HG03097 (cell line): ENCODE measurements around the gene NDUFV3.
A peak's percentile ranks its signal among the peaks of the same experiment; 100 is the strongest.
"Not testable (repeated sequence)": the region's sequence is repeated elsewhere in the genome, so short reads cannot be mapped to it uniquely, and the experiment has no call there.

Experiments
- ATAC-seq: cut with Tn5 transposase; IDR thresholded peaks from one replicate; pipeline ENCODE4 v1.9.1; 2021; ENCODE audit not compliant: unreplicated experiment, low FRiP score

The NDUFV3 gene

DNA sequence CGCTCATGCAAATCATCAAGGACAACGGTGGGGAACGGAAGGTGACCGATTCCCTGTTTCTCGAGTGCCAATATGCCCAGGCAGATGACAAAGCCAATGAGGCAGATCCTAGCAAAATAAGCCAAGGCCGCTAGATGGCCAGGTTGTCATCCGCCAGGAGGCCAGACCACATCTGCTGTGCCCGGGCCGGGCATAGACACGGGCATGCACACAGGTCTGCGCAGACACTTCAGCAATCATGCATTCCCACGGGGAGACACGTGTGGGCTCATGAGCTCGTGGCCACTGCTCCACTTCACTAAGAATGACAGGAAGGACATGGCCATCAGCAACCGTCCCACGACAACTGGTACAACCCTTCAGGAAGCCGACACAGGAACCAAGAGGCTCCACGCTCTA lies 37.2 kb upstream of the NDUFV3 start:
- no peak for ATAC-seq

DNA sequence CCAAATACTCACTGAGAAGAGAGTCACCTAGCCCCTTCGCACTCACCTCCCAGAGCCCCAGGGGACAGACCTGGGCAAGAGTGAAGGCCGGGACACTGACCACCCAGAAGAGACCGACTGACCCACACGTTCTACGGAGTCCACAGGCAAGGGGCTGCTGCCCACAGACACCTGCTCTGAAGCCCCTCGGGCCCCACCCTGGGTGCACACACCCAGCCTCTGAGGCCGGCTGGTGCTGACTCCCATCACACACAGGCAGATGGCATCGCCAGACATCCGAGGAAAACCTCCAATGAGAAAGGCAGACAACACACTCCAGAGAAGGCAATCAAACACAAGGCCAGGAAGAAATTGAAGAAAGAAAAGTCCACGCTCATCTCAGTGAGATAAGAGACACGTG lies 35.9 kb upstream of the NDUFV3 start:
- ATAC-seq: no peak

DNA sequence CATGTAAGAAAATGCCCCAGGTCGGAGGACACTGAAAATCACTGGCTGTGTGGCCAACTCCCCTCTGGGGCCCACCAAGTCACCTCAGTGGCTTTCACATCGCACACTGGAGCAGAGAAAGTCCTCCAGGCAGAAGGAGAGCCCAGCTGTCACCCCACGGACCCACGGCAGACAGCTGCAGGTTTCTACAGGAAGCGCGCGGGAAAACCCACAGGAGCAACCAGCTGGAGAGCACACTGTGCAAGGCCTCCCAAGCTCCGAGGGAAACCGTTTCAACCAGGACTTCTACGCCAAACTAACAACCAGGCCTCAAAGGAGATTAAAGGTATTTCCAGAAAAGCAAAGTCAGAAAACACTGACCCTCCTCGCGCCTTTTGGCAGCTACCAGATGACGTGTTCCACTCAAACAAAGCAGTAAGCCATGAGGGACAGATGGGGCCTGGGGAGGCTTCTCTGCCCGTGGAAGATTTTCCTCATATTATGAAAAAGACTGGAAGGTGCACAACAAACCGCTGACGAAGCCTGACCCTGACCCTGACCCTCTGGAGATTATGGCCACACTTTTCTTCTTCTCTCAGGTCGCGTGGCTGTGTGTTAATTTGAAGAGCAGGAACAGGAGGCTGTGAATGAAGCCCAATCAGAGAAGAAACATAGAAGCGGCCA lies 34.8 kb upstream of the NDUFV3 start:
- no peak for ATAC-seq

DNA sequence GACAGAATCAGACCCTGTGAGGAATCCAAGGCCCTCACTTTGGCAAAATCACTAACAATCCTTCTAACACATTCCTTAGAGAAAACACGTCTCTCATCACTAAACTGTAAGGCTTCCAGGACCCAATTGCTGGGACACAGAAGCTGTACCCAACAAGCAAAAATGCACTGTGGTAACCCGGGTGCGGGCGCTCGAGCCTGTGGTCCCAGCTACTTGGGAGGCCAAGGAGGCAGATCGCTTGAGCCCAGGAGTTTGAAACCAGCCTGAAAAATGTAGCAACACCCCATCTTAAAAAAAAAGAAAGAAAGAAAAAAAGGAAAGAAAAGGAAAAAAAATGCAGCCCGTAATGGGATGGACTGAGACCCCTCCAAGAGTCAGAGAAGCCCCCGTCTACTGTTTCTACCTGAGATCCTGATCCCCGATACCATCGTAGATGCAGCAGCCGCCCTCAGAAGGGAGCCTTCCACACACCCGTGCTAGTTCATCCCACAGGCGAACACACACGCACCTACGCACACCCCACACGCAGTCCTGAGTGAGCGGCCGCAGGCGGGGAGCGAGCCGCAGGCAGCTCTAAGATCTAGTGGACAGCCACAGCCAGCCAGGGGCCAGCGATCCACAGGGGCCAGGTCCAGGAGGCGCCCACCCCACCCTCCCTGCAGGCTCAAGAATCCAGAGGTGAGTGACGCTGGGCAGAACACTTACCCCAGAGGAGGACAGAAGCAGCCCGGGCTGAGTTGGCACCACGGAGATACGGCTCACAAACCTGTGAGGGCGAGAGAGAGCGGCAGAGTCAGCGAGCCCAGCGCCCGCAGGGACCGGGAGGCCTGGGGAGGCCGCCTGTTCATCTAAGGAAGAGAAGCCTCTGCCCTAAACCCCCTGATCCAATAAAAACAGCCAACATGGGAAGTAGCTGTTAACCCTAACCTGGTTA lies 33.9 kb upstream of the NDUFV3 start:
- ATAC-seq: no peak

DNA sequence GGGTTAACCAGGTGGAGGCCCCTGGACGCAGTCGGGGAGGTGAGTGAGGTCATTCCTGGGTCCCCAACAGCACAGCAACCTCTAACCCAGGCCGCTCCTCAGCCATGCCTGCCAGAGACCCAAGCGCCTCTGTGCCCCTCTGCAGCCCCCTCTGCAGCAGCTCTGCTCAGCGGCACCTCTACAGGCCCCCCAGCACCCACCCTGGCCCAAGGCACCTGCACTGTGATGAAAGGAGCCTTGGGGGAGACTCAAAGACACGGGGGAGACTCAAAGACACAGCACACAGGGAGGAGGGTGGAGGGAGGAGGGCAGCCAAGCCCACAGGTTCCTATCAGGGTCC lies 33.2 kb upstream of the NDUFV3 start:
- no peak for ATAC-seq

DNA sequence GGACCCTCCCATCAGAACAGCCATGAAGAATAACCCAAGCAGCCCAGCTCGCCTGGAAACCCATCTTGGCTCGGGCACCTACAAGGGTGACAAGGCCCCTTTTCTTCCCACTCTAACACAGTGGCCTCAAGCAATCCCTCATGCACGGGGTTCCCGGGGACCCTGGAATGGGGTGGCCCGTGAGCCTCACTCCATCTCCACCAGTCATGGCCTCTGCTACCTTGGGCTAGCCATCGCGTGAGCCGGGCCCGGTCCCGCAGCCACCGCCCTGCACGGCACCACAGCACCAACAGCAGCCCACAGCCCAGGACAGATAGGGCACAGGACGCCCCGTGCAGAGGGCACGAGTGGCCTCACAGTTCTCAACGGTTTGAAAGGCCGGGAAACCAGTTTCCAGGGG lies 32.8 kb upstream of the NDUFV3 start:
- no peak for ATAC-seq

DNA sequence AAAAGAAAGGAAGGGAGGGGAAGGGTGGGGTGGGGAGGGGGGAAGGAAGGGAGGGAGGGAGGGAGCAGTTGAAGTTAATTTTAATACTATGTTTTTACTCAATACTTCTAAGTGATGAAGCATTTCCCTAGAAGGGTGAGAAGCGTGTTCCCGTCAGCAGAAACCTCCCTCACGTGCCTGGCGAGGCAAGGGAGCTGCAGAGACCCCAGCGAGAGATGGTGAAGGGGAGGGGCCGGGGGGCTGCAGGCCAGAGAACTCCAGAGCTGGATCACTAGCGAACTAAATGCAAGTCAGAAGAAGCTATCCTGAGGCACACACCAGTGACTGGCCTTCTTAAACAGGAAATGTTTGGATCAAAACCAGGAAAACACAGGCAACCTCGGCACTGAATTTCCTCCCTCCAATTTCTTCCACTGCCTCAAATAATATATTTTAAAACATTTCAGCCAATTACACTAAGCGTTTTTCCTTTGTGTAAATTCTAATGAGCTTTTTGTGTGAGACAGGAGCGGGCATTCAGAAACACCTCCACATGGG lies 31.7 kb upstream of the NDUFV3 start:
- no peak for ATAC-seq

DNA sequence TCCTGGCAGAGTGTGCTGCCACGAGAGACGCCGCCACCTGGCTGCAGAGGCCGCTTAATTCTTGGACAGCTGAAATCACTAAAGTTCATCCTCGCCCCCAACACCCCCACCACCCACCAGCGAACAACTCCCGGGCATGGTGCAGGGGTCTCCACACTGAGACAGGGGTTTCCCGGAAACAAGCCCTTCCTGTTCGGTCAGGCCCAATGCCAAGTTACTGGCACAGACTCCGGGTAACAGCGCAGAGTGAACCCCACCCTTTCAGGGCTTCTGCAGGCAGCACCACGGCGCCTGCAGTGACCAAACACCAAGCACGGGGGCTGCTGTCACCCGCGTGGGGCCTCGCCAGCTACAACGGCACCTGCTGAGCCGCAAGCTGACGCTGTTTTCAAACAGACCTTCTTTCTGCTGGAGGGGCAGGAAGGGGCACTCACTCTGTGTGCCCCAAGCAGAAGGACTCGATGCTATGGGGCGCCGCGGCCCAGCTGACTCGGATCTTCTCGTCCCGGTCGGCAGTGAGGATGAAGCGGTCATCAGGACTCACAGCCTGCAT lies 31.2 kb upstream of the NDUFV3 start:
- ATAC-seq: no peak

DNA sequence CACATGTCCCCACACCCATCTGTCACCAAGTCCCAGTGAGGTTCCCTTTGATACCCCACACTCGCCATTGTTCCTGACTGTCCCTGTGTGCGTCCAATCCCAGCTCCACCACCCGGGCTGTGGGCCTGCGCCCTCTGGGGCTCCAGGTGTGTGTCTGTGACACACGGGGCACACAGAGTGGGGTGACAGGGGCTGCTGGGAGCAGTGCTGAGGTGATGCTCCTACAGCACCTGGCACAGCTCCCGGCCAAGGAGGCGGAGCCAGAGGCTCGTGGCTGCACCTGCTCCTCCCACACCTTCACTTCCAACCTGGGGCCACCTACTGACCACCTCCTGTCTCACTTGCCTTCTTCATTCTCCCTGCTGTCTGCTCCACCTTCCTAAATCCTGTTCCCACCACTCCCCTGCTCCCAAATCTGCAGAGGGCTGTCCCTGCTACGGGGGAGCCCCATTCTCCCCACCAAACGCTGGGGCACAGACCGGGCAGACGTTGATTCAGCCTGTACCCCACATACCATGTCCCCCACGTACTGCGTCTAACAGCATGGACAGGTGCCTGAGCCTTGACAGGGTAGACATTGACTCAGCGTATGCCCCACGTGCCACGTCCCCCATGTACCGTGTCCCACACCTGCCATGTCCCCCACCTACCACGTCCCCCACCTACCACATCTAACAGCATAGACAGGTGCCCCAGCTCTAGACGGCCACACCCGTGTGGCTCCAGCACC lies 30.2 kb upstream of the NDUFV3 start:
- ATAC-seq: no peak

DNA sequence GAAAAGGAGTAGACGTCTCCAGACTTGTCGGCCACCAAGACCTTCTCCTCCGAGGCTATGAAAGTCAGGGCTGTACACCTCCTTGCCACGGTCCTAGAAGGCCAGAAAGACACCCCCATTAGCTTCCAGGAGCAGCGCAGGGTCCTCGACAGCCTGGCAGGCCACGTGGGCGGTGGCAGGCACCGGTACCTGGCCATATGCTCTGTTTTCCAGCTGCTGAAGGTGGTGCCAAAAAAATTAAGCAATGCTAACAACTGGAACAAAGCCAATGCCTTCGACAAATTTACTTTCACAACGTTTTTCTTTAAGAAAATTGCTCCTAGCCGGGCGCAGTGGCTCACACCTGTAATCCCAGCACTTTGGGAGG lies 29.6 kb upstream of the NDUFV3 start:
- no peak for ATAC-seq

DNA sequence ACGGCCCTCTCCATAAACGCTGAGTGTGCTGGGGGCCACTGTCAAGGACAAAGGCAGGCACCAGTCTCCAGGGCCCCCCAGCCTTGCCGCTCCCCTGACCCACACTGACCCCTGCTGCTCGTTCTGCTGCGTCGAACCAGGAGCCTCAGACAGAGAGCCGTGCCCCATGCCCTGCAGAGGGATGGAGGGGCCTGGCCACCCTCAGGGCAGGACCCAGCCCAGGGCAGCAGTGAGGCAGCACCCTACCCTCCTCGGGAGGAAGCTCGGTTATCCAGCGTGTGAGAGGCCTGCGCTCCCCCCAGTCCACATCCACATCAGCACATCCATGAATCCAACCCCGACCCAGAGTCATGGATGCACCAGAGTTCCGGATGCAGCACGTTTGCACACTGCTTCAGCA lies 28.8 kb upstream of the NDUFV3 start:
- no peak for ATAC-seq

DNA sequence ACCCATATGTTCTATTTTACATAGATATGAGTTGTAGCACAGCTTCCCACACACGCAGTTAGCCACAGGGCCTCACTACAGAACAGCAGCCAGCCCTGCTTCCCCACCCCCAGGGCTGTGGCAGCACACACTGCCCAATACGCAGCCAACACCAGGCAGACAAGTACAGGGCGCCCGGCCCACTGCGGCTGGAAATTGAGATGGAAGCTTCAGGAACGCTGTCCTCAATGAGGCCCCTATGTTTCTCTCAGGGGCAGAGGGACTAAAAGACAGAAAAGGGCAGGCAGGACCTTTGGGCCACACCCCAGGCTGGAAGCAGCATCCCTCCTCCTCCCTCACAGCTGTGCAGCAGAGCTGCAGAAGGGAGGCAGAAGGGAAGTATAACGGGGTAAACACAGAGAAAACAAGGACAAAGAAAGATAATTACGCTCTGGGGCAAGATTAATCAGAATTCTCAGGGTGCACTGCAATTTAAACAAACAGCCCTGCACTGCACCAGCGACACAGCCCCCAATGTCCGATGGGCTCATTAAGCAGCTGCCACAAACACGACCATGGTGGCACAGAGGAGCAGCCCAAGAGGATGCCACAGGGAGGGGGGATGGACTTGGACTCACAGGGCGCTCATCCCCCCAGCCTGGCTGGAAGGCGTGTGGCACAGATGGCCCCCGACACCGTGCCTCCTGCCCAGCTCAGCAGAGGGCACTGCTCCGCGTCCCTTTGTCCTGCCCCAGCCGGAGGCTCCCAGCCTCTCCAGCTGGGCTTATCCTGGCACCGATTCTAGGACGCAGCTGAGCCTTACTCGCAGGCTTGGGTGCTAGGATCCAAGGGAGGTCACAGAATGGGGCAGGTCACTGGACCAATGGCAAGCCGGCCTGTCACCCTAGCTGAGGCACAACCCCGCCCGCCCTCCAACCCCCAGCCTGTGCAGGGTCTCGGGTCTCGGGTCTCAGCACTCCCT lies 28.0 kb upstream of the NDUFV3 start:
- ATAC-seq: no peak

DNA sequence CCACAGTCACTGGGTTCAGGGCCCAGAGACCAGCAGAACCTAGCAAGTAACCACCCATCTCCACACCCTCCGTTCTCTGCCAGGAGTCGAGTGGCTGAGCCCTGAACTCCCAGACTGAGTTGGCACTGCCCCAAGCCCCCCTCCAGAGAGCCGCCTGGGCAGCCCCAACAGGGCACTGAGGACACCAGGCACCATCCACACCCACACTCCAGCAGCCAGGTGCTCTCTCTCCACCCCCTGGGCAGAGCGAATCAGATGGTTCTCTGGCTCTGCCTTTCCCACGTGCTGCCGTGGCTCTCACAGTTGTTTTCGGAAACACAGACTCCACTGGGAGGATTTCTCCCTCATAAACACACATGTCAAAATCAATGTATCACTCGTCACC lies 27.3 kb upstream of the NDUFV3 start:
- ATAC-seq: no peak

DNA sequence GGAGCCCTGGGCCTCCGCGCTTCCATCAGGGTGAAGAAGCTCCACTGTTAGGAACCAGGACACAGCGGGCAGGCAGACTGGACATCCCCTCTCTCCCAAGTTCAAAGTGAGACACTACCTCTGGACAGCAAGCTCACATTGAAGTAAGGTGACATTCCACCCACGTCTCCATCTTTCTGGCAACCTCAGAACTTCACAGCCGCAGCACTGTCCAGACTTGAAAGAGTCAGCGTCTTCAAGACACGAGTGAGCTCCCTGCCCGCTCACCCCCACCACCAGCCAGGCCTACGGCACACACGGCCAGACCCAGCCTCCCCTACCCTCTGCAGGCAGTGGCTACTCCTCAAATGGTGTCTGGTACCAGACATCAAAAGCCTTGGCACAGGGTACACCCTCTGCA lies 24.9 kb upstream of the NDUFV3 start:
- ATAC-seq: no peak

DNA sequence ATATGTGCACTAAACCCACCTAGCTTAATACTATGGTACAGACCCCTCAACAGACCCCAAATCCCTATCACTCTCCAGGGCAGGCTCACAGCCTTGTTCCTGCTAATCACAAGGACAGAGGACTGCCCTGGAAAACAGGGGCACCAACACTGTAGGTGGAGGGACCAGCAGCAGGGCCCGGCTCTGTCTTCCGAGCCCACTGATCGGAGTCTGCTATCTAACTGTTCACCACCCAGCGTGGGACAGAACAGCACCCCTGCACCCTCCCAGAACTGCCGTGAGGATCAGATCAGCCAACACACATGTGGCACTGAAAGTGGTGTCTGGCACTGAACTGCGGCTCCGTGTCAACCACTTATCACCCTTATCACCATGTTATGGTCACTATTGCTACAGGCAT lies 20.0 kb upstream of the NDUFV3 start:
- ATAC-seq: no peak

DNA sequence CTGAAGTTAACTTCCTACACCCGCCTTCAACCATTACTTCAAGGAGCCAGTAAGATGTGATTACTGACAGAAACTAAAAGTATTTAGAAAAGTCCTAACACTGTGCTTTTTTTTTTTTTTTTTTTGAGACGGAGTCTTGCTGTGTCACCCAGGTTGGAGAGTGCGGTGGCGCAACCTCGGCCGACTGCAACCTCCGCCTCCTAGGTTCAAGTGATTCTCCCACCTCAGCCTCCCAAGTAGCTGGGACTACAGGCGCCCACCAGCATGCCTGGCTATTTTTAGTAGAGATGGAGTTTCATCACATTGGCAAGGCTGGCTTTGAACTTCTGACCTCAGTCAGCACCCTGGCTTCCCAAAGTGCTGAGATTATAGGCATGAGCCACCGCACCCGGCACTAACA lies 17.3 kb upstream of the NDUFV3 start:
- ATAC-seq: not testable (repeated sequence)

DNA sequence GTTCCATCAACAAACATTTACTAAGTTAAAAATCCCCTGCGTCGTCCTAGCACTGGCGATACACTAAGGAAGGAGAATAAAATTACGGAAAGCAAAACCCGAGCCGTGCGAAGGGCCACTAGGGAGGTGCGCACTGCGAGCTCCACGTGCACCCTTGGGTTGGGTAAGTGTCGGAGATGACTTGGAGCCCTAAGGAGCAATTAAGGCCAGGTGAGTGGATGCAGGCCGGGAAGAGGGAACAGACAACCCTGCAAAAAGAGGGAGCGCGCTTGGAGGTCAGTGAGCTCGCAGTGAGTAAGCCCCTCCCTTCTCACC lies 14.5 kb upstream of the NDUFV3 start:
- ATAC-seq: no peak

DNA sequence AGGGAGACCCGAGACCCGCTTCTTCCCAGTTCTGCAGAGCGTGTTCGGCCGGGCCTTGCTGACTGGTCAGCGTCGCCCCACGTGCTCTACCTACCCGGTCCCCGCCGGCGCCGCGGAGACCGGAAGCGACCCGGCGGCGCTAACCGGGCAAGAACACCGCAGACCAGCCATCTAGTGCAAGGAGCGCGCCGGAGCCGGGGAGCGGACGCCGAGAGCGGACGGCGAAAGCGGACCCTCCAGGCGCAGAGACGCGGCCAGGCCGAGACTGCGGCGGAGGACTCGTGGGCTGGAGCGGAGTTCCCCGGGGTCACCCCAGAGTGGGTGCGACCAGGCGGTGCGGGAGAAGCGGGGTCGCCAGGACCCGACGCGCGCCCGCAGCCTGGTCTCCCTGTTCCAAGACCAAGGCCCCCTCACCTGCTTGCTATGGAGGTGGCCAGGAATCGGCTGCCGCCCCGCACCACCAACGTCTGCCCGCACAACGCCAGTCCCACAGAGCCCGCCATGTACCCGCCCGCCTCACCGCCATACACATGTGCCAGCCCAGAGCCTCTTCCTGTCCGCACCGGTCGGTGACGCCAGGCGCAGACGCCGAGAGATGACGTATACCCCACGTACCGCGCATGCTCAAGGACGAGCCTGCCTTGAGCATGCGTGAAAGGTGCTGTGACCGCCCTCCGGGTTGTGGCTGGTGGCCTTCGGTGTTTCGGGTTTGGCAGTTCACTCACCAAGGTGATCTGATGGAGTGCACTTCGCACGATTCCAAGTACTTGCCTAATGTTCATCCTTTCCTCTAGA lies 13.9 kb upstream of the NDUFV3 start, which contains the start of gene WDR4:
Gene WDR4, minus strand, starts transcription at position 547 of the 795 bp plus-strand sequence. Its CDS starts 44 bp downstream, at position 503.
- peak; percentile 84 for ATAC-seq

DNA sequence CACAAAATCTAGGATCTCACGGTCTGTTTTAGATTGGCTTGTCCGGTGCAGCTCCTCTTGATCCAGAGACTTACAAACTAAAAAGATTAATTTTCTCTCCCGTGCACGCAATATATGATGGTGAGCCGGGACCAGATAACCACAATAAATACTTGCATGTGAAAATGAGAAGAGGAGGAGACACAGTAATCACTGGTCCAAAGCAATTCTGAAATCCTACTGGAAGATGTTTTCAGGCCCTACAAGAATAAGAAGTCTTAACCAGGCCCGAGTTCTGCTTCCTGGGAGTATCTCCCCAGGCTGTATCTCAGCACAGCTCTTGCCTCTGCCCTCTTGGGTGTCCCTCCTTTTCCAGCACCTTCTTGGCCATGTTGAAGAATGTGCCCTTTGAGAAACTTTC lies 12.8 kb upstream of the NDUFV3 start:
- no peak for ATAC-seq
